Gastrocnemius medialis (tissue), 4 donors: Measurements from ENCODE around the gene TK2.

Experiments
- CTCF ChIP-seq, 5 experiments: fragments of 450-650 bp in 3 of 5; fragments of 200-600 bp in 2 of 5; sonication (generic) in 2 of 5; IDR thresholded peaks in 4 of 5; conservative IDR thresholded peaks in 1 of 5; 1 replicate in 4 of 5; 2 replicates in 1 of 5; pipeline ENCODE4 v1.5.1; 2016 to 2019; ENCODE audit warnings: antibody characterized with exemption in 5 of 5, mild to moderate bottlenecking in 3 of 5, moderate library complexity in 3 of 5
- POLR2A ChIP-seq, 2 donors: fragments of 450-650 bp; IDR thresholded peaks; one replicate each; pipeline ENCODE4 v1.6.1; 2017; ENCODE audit warnings: antibody characterized with exemption in 2 of 2, mild to moderate bottlenecking in 2 of 2, moderate library complexity in 2 of 2

- TF ChIP-seq CTCF (IDR thresholded peaks at IDR 0.05 in 4 of 5, conservative IDR thresholded peaks at IDR 0.05 in 1 of 5) (no peak), POLR2A (IDR thresholded peaks at IDR 0.05) (no peak)
Measured at GRCh38 chr16:66512272-66513110, 37.4 kb downstream of the TK2 start.
